Astrocyte (in vitro differentiated cells and primary cell): ENCODE measurements around the gene NOB1. TPM values are rescaled to one million over a fixed set of nuclear protein-coding genes. Genes with fewer than 3 reads are reported as not detected.

ENCODE experiments used
- DNase-seq: peaks from one replicate; pipeline ENCODE4 v3.0.0-alpha.2; 2010; ENCODE audit warnings: low read depth
- FAIRE-seq: peaks from 2 replicates; lab custom pipeline; 2011; peaks lifted over from hg19 to GRCh38; lab: Jason Lieb, UNC
- H2AFZ ChIP-seq: 2 replicates; pipeline ENCODE4 v1.6.0; 2012; ENCODE audit warnings: low read depth, low read length, inconsistent platforms
- H3K27ac ChIP-seq: 2 replicates; pipeline ENCODE4 v1.5.1; 2011; ENCODE audit warnings: low read depth, low read length, inconsistent platforms
- H3K27me3 ChIP-seq: 2 replicates; pipeline ENCODE4 v1.6.0; 2011; ENCODE audit warnings: low read length, inconsistent platforms; ENCODE audit not compliant: insufficient read depth
- H3K36me3 ChIP-seq: 2 replicates; pipeline ENCODE4 v1.5.1; 2011; ENCODE audit warnings: low read length, inconsistent platforms; ENCODE audit not compliant: insufficient read depth
- H3K4me1 ChIP-seq: 2 replicates; pipeline ENCODE4 v1.5.1; 2011; ENCODE audit warnings: low read length, inconsistent platforms; ENCODE audit not compliant: insufficient read depth
- H3K4me2 ChIP-seq: 2 replicates; pipeline ENCODE4 v1.6.0; 2012; ENCODE audit warnings: low read length, inconsistent platforms
- H3K4me3 ChIP-seq: 2 replicates; pipeline ENCODE4 v1.5.1; 2011; ENCODE audit warnings: low read depth, mild to moderate bottlenecking, low read length, inconsistent platforms; ENCODE audit not compliant: insufficient read depth
- H3K79me2 ChIP-seq: 2 replicates; pipeline ENCODE4 v1.6.0; 2012; ENCODE audit warnings: mild to moderate bottlenecking, low read length, inconsistent platforms; ENCODE audit not compliant: insufficient read depth
- H3K9ac ChIP-seq: 2 replicates; pipeline ENCODE4 v1.6.0; 2012; ENCODE audit warnings: mild to moderate bottlenecking, low read length, inconsistent platforms
- H3K9me3 ChIP-seq: 2 replicates; pipeline ENCODE4 v1.5.1; 2012; ENCODE audit warnings: low read depth, mild to moderate bottlenecking, low read length, inconsistent platforms; ENCODE audit not compliant: insufficient read depth
- H4K20me1 ChIP-seq: 2 replicates; pipeline ENCODE4 v1.6.0; 2012; ENCODE audit warnings: low read length, inconsistent platforms; ENCODE audit not compliant: insufficient read depth
- H3K27ac Mint-ChIP-seq: one replicate; pipeline ENCODE4 v1.8.0; 2021; ENCODE audit warnings: mild to moderate bottlenecking, mixed read lengths; ENCODE audit not compliant: unreplicated experiment
- H3K27me3 Mint-ChIP-seq: one replicate; pipeline ENCODE4 v1.8.0; 2021; ENCODE audit warnings: low read depth, mixed read lengths; ENCODE audit not compliant: unreplicated experiment
- H3K36me3 Mint-ChIP-seq: one replicate; pipeline ENCODE4 v1.8.0; 2021; ENCODE audit warnings: low read depth, mixed read lengths; ENCODE audit not compliant: unreplicated experiment
- H3K4me1 Mint-ChIP-seq: one replicate; pipeline ENCODE4 v1.8.0; 2021; ENCODE audit warnings: low read depth, mixed read lengths; ENCODE audit not compliant: unreplicated experiment
- H3K4me3 Mint-ChIP-seq: one replicate; pipeline ENCODE4 v1.8.0; 2021; ENCODE audit warnings: mild to moderate bottlenecking, moderate library complexity, mixed read lengths; ENCODE audit not compliant: unreplicated experiment
- H3K9me3 Mint-ChIP-seq: one replicate; pipeline ENCODE4 v1.8.0; 2021; ENCODE audit warnings: mild to moderate bottlenecking, mixed read lengths; ENCODE audit not compliant: unreplicated experiment
- EZH2 ChIP-seq: IDR thresholded peaks from 2 replicates; pipeline ENCODE4 v1.6.1; 2012; ENCODE audit warnings: mild to moderate bottlenecking, low read length, inconsistent platforms; ENCODE audit not compliant: insufficient read depth
- total RNA-seq: library from RNA; stranded (reverse); gene quantifications from 2 replicates; pipeline ENCODE4 v1.2.1, GENCODE V29; 2021
- TF ChIP-seq, protein P1 (sequence below): IDR thresholded peaks from 2 replicates; pipeline ENCODE4 v1.5.1; 2011; ENCODE audit warnings: low read depth, mild to moderate bottlenecking, inconsistent platforms, low read length, moderate library complexity; ENCODE audit not compliant: insufficient read depth

The NOB1 gene
- total RNA-seq, 1 donor from 2014 or later, result 46.0 TPM

DNA sequence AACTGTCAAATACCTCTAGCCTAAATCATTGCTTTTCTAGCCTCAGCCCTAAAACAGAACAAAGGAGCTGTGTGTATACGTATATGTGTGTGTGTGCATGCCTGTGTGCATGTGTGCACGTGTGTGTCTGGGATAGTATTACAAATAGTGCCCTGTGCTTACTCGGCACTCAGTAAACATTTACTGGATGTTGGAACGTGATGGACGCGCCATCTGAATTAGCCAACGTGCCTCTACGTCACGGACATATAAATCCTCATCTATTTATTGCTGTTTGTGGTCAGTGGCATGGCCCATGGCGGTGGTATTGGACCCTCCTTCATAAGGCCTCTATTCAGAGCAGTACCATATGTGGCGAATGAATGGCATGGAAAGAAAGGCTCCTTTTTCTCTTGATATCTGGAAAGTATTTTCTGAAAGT, 44.9 kb upstream of the NOB1 start:
- Histone ChIP-seq H2AFZ (no peak overlapping the region), H3K4me2 (no peak overlapping the region), H3K4me1 (peaks cover 7% of the 10 kb centered on the region), H3K27ac (no peak overlapping the region), H3K4me3 (no peak overlapping the region), H4K20me1 (no peaks in the 10 kb centered on the region), H3K9ac (no peak overlapping the region), H3K79me2 (no peaks in the 10 kb centered on the region), H3K36me3 (no peaks in the 10 kb centered on the region), H3K9me3 (no peaks in the 10 kb centered on the region), H3K27me3 (no peaks in the 10 kb centered on the region)
- FAIRE-seq (no peak), DNase-seq (peak; percentile 26)
- H3K4me1 Mint-ChIP-seq, result peaks cover 2% of the 10 kb centered on the region
- H3K9me3 Mint-ChIP-seq, result no peaks in the 10 kb centered on the region
- TF ChIP-seq EZH2, result no peak
- TF ChIP-seq, protein P1, sequence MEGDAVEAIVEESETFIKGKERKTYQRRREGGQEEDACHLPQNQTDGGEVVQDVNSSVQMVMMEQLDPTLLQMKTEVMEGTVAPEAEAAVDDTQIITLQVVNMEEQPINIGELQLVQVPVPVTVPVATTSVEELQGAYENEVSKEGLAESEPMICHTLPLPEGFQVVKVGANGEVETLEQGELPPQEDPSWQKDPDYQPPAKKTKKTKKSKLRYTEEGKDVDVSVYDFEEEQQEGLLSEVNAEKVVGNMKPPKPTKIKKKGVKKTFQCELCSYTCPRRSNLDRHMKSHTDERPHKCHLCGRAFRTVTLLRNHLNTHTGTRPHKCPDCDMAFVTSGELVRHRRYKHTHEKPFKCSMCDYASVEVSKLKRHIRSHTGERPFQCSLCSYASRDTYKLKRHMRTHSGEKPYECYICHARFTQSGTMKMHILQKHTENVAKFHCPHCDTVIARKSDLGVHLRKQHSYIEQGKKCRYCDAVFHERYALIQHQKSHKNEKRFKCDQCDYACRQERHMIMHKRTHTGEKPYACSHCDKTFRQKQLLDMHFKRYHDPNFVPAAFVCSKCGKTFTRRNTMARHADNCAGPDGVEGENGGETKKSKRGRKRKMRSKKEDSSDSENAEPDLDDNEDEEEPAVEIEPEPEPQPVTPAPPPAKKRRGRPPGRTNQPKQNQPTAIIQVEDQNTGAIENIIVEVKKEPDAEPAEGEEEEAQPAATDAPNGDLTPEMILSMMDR, result no peak
- no peaks in the 10 kb centered on the region for H3K27me3 Mint-ChIP-seq
- H3K27ac Mint-ChIP-seq, result peak overlapping the region; percentile 36
- H3K4me3 Mint-ChIP-seq, result no peak overlapping the region
- H3K36me3 Mint-ChIP-seq, result no peaks in the 10 kb centered on the region

DNA sequence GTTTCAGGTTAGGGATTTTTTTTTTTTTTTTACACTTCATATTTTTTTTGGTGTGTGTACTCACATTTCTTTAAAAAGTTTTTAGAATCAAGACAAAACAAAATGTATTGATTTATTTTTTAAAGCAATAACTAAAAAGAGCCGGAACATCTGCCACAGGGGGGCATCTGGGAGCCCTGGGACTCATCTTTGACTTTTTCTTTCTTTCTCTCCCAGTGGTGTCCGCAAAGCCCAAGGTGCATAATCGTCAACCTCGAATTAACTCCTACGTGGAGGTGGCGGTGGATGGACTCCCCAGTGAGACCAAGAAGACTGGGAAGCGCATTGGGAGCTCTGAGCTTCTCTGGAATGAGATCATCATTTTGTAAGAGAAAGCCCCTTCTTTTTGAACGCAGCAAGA, 43.7 kb upstream of the NOB1 start:
- no peak for TF ChIP-seq EZH2
- TF ChIP-seq, protein P1, result peak; percentile 37
- Histone ChIP-seq H4K20me1 (no peaks in the 10 kb centered on the region), H3K4me3 (no peak overlapping the region), H3K36me3 (no peaks in the 10 kb centered on the region), H2AFZ (no peak overlapping the region), H3K9me3 (no peaks in the 10 kb centered on the region), H3K4me2 (no peak overlapping the region), H3K9ac (no peak overlapping the region), H3K79me2 (no peaks in the 10 kb centered on the region), H3K27me3 (no peaks in the 10 kb centered on the region), H3K4me1 (peaks cover 7% of the 10 kb centered on the region), H3K27ac (no peak overlapping the region)
- Mint-ChIP-seq H3K4me3 (no peak overlapping the region), H3K27ac (no peak overlapping the region), H3K4me1 (peaks cover 2% of the 10 kb centered on the region), H3K9me3 (no peaks in the 10 kb centered on the region), H3K36me3 (no peaks in the 10 kb centered on the region), H3K27me3 (no peaks in the 10 kb centered on the region)
- DNase-seq, result no peak
- FAIRE-seq, result no peak

DNA sequence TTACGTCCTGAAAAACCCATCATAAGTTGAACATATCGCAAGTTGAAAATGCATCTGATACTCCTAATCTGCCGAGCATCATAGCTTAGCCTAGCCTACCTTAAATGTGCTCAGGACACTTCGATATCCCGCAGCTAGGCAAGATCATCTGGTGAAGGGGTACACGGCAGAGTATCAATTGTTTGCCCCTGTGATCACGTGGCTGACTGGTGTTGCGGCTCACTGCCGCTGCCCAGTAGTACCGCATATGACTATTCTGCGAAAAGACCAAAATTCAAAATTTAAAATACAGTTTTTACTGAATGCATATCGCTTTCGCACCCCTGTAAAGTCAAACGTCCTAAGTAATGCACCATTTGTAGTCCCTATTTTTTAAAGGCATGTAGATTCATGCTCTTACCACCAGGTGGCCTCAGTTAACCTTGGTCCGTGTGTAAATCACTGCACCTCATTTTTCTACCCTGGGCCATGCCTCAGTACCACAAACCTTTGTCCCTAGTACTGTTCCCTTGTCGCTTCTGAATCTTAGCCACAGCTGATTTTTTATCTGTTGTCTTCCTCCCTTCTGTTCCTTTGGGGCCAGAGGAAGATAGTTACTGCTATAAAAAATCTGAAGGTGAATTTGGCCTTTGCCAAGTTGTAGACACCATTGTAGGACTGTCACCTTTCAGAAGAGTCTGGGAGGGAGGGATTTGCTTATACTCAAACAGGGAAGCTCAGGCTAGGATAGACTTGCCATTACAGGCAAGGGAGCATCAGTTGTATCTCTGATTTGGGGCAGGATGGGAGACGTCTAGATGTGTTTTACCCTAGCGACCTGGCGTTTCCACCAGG, 41.8 kb upstream of the NOB1 start:
- H3K27me3 ChIP-seq, result no peaks in the 10 kb centered on the region
- Mint-ChIP-seq H3K27me3 (no peaks in the 10 kb centered on the region), H3K27ac (no peak overlapping the region), H3K4me1 (peaks cover 2% of the 10 kb centered on the region), H3K36me3 (peaks cover 3% of the 10 kb centered on the region), H3K4me3 (no peak overlapping the region), H3K9me3 (no peaks in the 10 kb centered on the region)
- H3K36me3 ChIP-seq, result no peaks in the 10 kb centered on the region
- no peaks in the 10 kb centered on the region for H4K20me1 ChIP-seq
- no peaks in the 10 kb centered on the region for H3K9me3 ChIP-seq
- no peak overlapping the region for H3K4me3 ChIP-seq
- peak; percentile 85 for FAIRE-seq
- H3K4me2 ChIP-seq, result peak overlapping the region; percentile 44
- DNase-seq, result peak; percentile 38
- peaks cover 7% of the 10 kb centered on the region for H3K4me1 ChIP-seq
- TF ChIP-seq, protein P1, result peak; percentile 93
- TF ChIP-seq EZH2, result no peak
- H3K27ac ChIP-seq, result no peak overlapping the region
- H2AFZ ChIP-seq, result no peak overlapping the region
- H3K9ac ChIP-seq, result peak overlapping the region; percentile 18
- H3K79me2 ChIP-seq, result no peaks in the 10 kb centered on the region
